ENCODE measurements around the gene FAM193B. TPM values are rescaled to one million over a fixed set of nuclear protein-coding genes. Genes with fewer than 3 reads are reported as not detected.
A peak's percentile ranks its signal among the peaks of the same experiment; 100 is the strongest.

FAM193B gene
- total and polyA plus RNA-seq, 2 of the 13 experiments (the other 11 are each of a cell fraction or from before 2014, with no cell fraction given), result 21.2 to 40.9 TPM

DNA sequence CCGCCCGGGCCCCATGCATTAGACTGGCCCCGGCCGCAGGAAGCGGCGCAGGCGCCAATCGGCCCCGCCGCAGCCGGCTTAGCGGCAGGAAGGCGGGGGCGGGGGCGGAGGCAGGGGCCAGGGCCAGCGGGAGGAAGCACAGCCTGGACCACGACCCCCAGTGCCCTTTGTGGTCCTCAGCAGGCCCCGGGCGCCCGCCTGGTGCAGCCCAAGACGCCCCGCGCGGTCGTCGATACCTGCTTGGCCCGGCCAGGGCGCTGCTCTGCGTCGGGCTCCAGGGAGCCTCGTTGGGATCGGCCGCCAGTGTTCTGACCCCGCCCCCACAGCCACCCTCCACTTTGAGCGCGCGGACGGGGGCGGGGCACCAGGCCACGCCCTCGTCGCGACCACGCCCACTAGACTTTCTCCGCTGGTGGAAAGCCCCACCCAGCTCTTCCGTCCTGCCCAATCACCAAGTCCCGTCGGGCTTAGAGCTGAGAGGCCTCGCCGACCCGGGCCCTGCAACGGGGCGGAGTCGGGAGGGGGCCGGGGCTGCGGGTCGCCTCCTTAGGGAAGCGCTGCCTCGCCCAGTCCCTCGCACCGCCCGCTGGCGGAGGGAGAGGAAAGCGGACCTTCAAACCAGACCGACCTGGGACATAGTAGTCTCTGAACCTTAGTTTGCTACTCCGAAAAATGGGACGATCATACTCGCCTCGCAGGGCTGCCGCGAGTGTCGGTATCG is 56.9 kb downstream of the FAM193B start, which contains the start of gene PDLIM7 (continued):
- TF ChIP-seq POLR2A (IDR thresholded peaks at IDR 0.05; ENCODE audit: insufficient read depth in 1 of 2, low read depth in 2 of 2, low read length in 2 of 2) (peak in 1 of 2 experiments; percentile 87; a peak in 2 of 4 replicates), BORCS8-MEF2B (CRISPR knock-in tag; IDR thresholded peaks at IDR 0.05) (no peak), ZNF143 (CRISPR knock-in tag; IDR thresholded peaks at IDR 0.05) (peak; percentile 49; the same call in 1 of the 2 replicates), BRF2 (CRISPR knock-in tag; IDR thresholded peaks at IDR 0.05) (no peak), TARDBP (CRISPR knock-in tag; IDR thresholded peaks at IDR 0.05) (no peak), BHLHE40 (IDR thresholded peaks at IDR 0.05; ENCODE audit: low read length) (0 out of 2 replicates have a peak, but pooled peaks have one; percentile 3), KDM1A (CRISPR knock-in tag; IDR thresholded peaks at IDR 0.05) (peak; percentile 98), SKI (IDR thresholded peaks at IDR 0.05; ENCODE audit: partially characterized antibody) (peak; percentile 19), ZNF766 (CRISPR knock-in tag; IDR thresholded peaks at IDR 0.05; ENCODE audit: borderline replicate concordance) (0 out of 2 replicates have a peak, but pooled peaks have one; percentile 28), ZNF567 (CRISPR knock-in tag; IDR thresholded peaks at IDR 0.05; ENCODE audit: borderline replicate concordance) (no peak), RBAK (CRISPR knock-in tag; IDR thresholded peaks at IDR 0.05) (no peak), NFE2L1 (CRISPR knock-in tag; IDR thresholded peaks at IDR 0.05; ENCODE audit: borderline replicate concordance) (no peak), KAT8 (CRISPR knock-in tag; IDR thresholded peaks at IDR 0.05) (0 out of 2 replicates have a peak, but pooled peaks have one; percentile 45), ARID4A (CRISPR knock-in tag; IDR thresholded peaks at IDR 0.05; ENCODE audit: borderline replicate concordance) (peak; percentile 60; the same call in 1 of the 2 replicates), POGK (CRISPR knock-in tag; conservative IDR thresholded peaks at IDR 0.05) (0 out of 2 replicates have a peak, but pooled peaks have one; percentile 42), ZNF333 (CRISPR knock-in tag; IDR thresholded peaks at IDR 0.05; ENCODE audit: borderline replicate concordance) (0 out of 2 replicates have a peak, but pooled peaks have one; percentile 41), ZFP82 (CRISPR knock-in tag; IDR thresholded peaks at IDR 0.05; ENCODE audit: borderline replicate concordance) (0 out of 2 replicates have a peak, but pooled peaks have one; percentile 68), SOX6 (IDR thresholded peaks at IDR 0.05) (no peak), SOX6 (CRISPR knock-in tag; IDR thresholded peaks at IDR 0.05) (0 out of 2 replicates have a peak, but pooled peaks have one; percentile 20), TRIM24 (CRISPR knock-in tag; IDR thresholded peaks at IDR 0.05) (no peak), TAF1 (CRISPR knock-in tag; IDR thresholded peaks at IDR 0.05) (peak; percentile 89), RFX5 (IDR thresholded peaks at IDR 0.05; ENCODE audit: low read depth, low read length) (no peak)
- TF ChIP-seq, protein P1, sequence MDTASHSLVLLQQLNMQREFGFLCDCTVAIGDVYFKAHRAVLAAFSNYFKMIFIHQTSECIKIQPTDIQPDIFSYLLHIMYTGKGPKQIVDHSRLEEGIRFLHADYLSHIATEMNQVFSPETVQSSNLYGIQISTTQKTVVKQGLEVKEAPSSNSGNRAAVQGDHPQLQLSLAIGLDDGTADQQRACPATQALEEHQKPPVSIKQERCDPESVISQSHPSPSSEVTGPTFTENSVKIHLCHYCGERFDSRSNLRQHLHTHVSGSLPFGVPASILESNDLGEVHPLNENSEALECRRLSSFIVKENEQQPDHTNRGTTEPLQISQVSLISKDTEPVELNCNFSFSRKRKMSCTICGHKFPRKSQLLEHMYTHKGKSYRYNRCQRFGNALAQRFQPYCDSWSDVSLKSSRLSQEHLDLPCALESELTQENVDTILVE (CRISPR knock-in tag; IDR thresholded peaks at IDR 0.05), result peak; percentile 47; the same call in 1 of the 2 replicates
